NOMO-1 treated with dmso at 0.1 percent for 144 hours (cell line): ENCODE measurements around the gene ABHD8.

Source experiments
- DNase-seq: peaks from one replicate; lab custom pipeline; 2025; ENCODE audit not compliant: unreplicated experiment; lab: John Stamatoyannopoulos, UW

Gene ABHD8

GRCh38 chr19:17303167-17303939 lies at the start of gene ABHD8:
Gene ABHD8 (minus strand): TSS chr19:17303425. CDS start chr19:17301616, 1,809 bp downstream.
- peak; percentile 89 for DNase-seq

- no peak for DNase-seq
Measured at GRCh38 chr19:17352608-17353280, 49.5 kb upstream of the ABHD8 start.

GRCh38 chr19:17351815-17352435 lies 48.7 kb upstream of the ABHD8 start:
- no peak for DNase-seq

GRCh38 chr19:17348700-17349099 lies 45.5 kb upstream of the ABHD8 start:
- no peak for DNase-seq

- no peak for DNase-seq
Measured at GRCh38 chr19:17347877-17348276, 44.7 kb upstream of the ABHD8 start.

- DNase-seq: no peak
Measured at GRCh38 chr19:17347361-17347760, 44.1 kb upstream of the ABHD8 start.

- DNase-seq: peak; percentile 37
Measured at GRCh38 chr19:17346109-17346671, 43.0 kb upstream of the ABHD8 start.

GRCh38 chr19:17341845-17342244 lies 38.6 kb upstream of the ABHD8 start:
- no peak for DNase-seq

GRCh38 chr19:17341386-17341785 lies 38.2 kb upstream of the ABHD8 start:
- DNase-seq: no peak

- no peak for DNase-seq
Measured at GRCh38 chr19:17340871-17341357, 37.7 kb upstream of the ABHD8 start.

- no peak for DNase-seq
Measured at GRCh38 chr19:17340302-17340870, 37.2 kb upstream of the ABHD8 start.

- DNase-seq: no peak
Measured at GRCh38 chr19:17339088-17339741, 36.0 kb upstream of the ABHD8 start.

- no peak for DNase-seq
Measured at GRCh38 chr19:17338433-17339078, 35.3 kb upstream of the ABHD8 start.

GRCh38 chr19:17337675-17338432 lies 34.6 kb upstream of the ABHD8 start:
- DNase-seq: no peak

GRCh38 chr19:17336872-17337674 lies 33.8 kb upstream of the ABHD8 start, which contains the start of gene GTPBP3:
Gene GTPBP3 (plus strand): TSS chr19:17337553. CDS start chr19:17337612, 59 bp downstream.
- DNase-seq: peak; percentile 98

GRCh38 chr19:17335575-17335974 lies 32.4 kb upstream of the ABHD8 start:
- DNase-seq: no peak

GRCh38 chr19:17334414-17335409 lies 31.5 kb upstream of the ABHD8 start, which contains the start of gene ANO8:
Gene ANO8 (minus strand): TSS chr19:17334855. CDS start chr19:17334670, 185 bp downstream.
- DNase-seq: peak; percentile 95
